Caco-2 (cell line): ENCODE measurements around the gene COA8. TPM values are rescaled to one million over a fixed set of nuclear protein-coding genes. Genes with fewer than 3 reads are reported as not detected.

ENCODE experiments used
- BruUV-seq: library from RNA; stranded (reverse); fragments of 400-500 nt; replicated peaks from 2 replicates; lab custom pipeline; 2021; lab: Mats Ljungman, UMichigan
- CTCF ChIA-PET: fragments of 300-600 bp; sonication (Branson Sonifier 250); formaldehyde crosslinking; loops from one replicate; lab custom pipeline; 2022; ENCODE audit warnings: antibody characterized with exemption; lab: Charles Lee
- POLR2A ChIA-PET: fragments of 300-600 bp; sonication (Branson Sonifier 250); formaldehyde crosslinking; loops from one replicate; lab custom pipeline; 2022; ENCODE audit warnings: antibody characterized with exemption; lab: Charles Lee
- DNase-seq, 2 experiments: peaks; one replicate each; pipeline versions ENCODE4 v3.0.0 to v3.0.0-alpha.2; 2020 to 2022
- H3K27me3 ChIP-seq: replicated peaks from 2 replicates; pipeline ENCODE4 v1.6.0; 2011; ENCODE audit warnings: low read length; ENCODE audit not compliant: control insufficient read depth, insufficient read depth
- H3K36me3 ChIP-seq: 2 replicates; pipeline ENCODE4 v1.5.1; 2011; ENCODE audit warnings: low read length; ENCODE audit not compliant: control insufficient read depth, insufficient read depth
- H3K4me1 ChIP-seq: fragments of 250-450 bp; sonication (Bioruptor Pico); 2 replicates; pipeline ENCODE4 v1.5.1; 2020; ENCODE audit warnings: mild to moderate bottlenecking
- H3K4me3 ChIP-seq: 2 replicates; pipeline ENCODE4 v1.5.1; 2011; ENCODE audit warnings: low read depth, mild to moderate bottlenecking, control low read depth, low read length
- H3K9me3 ChIP-seq: fragments of 250-450 bp; sonication (Bioruptor Pico); 2 replicates; pipeline ENCODE4 v1.5.1; 2020; ENCODE audit warnings: mild to moderate bottlenecking, moderate library complexity
- H3K27ac Mint-ChIP-seq: one replicate; pipeline ENCODE4 v1.8.0; 2022; ENCODE audit warnings: mixed read lengths; ENCODE audit not compliant: unreplicated experiment
- H3K27me3 Mint-ChIP-seq: one replicate; pipeline ENCODE4 v1.8.0; 2022; ENCODE audit warnings: mixed read lengths; ENCODE audit not compliant: insufficient read depth, unreplicated experiment
- H3K36me3 Mint-ChIP-seq: one replicate; pipeline ENCODE4 v1.8.0; 2022; ENCODE audit warnings: mild to moderate bottlenecking, mixed read lengths; ENCODE audit not compliant: insufficient read depth, unreplicated experiment
- H3K4me1 Mint-ChIP-seq: one replicate; pipeline ENCODE4 v1.8.0; 2022; ENCODE audit warnings: low read depth, mixed read lengths; ENCODE audit not compliant: unreplicated experiment
- H3K4me3 Mint-ChIP-seq: one replicate; pipeline ENCODE4 v1.8.0; 2022; ENCODE audit warnings: mild to moderate bottlenecking, moderate library complexity, mixed read lengths; ENCODE audit not compliant: unreplicated experiment
- H3K9me3 Mint-ChIP-seq: one replicate; pipeline ENCODE4 v1.8.0; 2022; ENCODE audit warnings: mixed read lengths; ENCODE audit not compliant: unreplicated experiment
- intact Hi-C: fragments of 100-400 bp; cut with micrococcal nuclease; formaldehyde crosslinking; loops from one replicate; pipeline ENCODE4 v1.10.0; 2022; ENCODE audit not compliant: unreplicated experiment
- total RNA-seq: library from RNA; stranded (reverse); gene quantifications from 2 replicates; pipeline ENCODE4 v1.2.3, GENCODE V29; 2022
- TF ChIP-seq, protein P1 (sequence below), 2 experiments: fragments of 200-600 bp in 1 of 2; IDR thresholded peaks; 1 replicate in 1 of 2; 2 replicates in 1 of 2; pipeline versions ENCODE4 v1.5.1 to v1.8.0; 2011 to 2022; ENCODE audit warnings: antibody characterized with exemption in 1 of 2, control low read depth in 1 of 2, inconsistent platforms in 1 of 2, low read depth in 1 of 2, low read length in 1 of 2, mild to moderate bottlenecking in 1 of 2, moderate library complexity in 1 of 2; ENCODE audit not compliant: insufficient read depth in 1 of 2, severe bottlenecking in 1 of 2, unreplicated experiment in 1 of 2

COA8 gene
- total RNA-seq, 1 experiment from 2014 or later, result 50.7 TPM

DNA sequence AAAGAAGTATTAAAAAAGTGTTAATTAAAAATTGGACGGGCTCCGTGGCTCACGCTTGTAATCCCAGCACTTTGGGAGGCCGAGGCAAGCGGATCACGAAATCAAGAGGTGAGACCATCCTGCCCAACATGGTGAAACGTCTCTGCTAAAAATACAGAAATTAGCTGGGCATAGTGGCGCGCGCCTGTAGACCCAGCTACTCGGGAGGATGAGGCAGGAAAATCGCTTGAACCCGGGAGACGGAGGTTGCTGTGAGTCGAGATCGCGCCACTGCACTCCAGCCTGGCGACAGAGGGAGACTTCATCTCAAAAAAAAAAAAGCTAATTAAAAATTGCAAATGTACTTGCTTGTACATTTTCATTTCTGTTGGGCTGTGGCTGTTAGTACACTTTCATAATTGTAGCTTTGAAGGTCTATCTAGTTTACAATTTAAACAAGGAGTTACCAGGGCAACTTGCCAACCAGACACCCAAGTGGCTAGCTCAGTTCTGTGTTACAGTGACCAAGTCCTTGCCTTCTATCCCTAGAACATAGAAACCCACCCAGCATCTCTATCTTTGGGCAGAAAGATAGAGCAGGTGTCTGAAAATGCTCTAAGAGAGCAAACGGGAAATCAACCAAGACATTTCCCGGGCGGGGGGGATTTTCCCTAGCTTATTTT lies 1.2 kb downstream of the COA8 start:
- no peaks in the 10 kb centered on the region for H3K27me3 ChIP-seq
- Mint-ChIP-seq H3K4me3 (peak overlapping the region; percentile 99), H3K27me3 (no peaks in the 10 kb centered on the region), H3K36me3 (peaks cover 35% of the 10 kb centered on the region), H3K4me1 (no peaks in the 10 kb centered on the region), H3K27ac (peak overlapping the region; percentile 87), H3K9me3 (no peaks in the 10 kb centered on the region)
- ChIA-PET POLR2A (interaction anchor here (0.6 to 0.7 kb wide), 2 partner anchors 40 to 151 kb away, joined by 3 to 10 read pairs; partner anchors contain the start of gene XRCC3), CTCF (interaction anchor here (0.5 to 0.7 kb wide), 2 partner anchors 41 to 54 kb away, joined by 3 to 4 read pairs; partner anchors contain the start of gene CKB)
- 0 out of 2 replicates have a peak, but pooled peaks cover 1% of the 10 kb centered on the region for H3K36me3 ChIP-seq
- DNase-seq, result no peak
- H3K4me3 ChIP-seq, result peak overlapping the region; percentile 96
- TF ChIP-seq, protein P1, sequence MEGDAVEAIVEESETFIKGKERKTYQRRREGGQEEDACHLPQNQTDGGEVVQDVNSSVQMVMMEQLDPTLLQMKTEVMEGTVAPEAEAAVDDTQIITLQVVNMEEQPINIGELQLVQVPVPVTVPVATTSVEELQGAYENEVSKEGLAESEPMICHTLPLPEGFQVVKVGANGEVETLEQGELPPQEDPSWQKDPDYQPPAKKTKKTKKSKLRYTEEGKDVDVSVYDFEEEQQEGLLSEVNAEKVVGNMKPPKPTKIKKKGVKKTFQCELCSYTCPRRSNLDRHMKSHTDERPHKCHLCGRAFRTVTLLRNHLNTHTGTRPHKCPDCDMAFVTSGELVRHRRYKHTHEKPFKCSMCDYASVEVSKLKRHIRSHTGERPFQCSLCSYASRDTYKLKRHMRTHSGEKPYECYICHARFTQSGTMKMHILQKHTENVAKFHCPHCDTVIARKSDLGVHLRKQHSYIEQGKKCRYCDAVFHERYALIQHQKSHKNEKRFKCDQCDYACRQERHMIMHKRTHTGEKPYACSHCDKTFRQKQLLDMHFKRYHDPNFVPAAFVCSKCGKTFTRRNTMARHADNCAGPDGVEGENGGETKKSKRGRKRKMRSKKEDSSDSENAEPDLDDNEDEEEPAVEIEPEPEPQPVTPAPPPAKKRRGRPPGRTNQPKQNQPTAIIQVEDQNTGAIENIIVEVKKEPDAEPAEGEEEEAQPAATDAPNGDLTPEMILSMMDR (IDR thresholded peaks at IDR 0.05; ENCODE audit: insufficient read depth in 1 of 2, low read depth in 1 of 2, low read length in 1 of 2, severe bottlenecking in 1 of 2, unreplicated experiment in 1 of 2), result no peak
- intact Hi-C loops, result loop anchor here (10.0 kb wide), 1 partner anchor 61 kb away; the partner anchor contains the start of gene KLC1
- H3K4me1 ChIP-seq, result peaks cover 4% of the 10 kb centered on the region; the same call in 1 of the 2 replicates
- no TSS peak for BruUV-seq
- H3K9me3 ChIP-seq, result no peaks in the 10 kb centered on the region

DNA sequence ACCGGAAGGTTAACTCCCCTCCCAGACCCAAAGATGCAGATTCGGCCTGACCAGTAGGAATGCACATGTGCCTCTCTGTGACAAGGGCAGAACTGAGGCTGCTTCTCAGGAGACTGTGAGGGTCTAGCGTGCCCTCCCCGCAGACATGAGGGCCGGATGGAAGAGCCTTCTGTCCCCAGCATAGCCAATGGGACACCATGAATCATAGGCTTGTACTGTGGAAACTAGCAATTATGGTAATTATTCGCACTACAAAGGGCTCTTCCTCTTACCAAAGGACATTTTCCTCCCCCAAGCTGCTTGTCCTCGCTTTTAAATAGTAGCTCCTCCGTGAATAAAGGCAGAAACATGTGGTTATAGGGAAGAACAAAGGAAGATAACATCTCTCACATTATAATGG lies 6.2 kb downstream of the COA8 start:
- Mint-ChIP-seq H3K9me3 (no peaks in the 10 kb centered on the region), H3K4me1 (no peaks in the 10 kb centered on the region), H3K4me3 (no peak overlapping the region), H3K27ac (no peak overlapping the region), H3K36me3 (peaks cover 16% of the 10 kb centered on the region), H3K27me3 (no peaks in the 10 kb centered on the region)
- no TSS peak for BruUV-seq
- H3K36me3 ChIP-seq, result no peaks in the 10 kb centered on the region
- no peak for DNase-seq
- no peaks in the 10 kb centered on the region for H3K4me1 ChIP-seq
- intact Hi-C loops, result loop anchor here (10.0 kb wide), 1 partner anchor 56 kb away; the partner anchor contains the start of gene KLC1
- POLR2A ChIA-PET, result no interaction called here
- CTCF ChIA-PET, result no interaction called here
- TF ChIP-seq, protein P1 (IDR thresholded peaks at IDR 0.05; ENCODE audit: insufficient read depth in 1 of 2, low read depth in 1 of 2, low read length in 1 of 2, severe bottlenecking in 1 of 2, unreplicated experiment in 1 of 2), result no peak
- H3K9me3 ChIP-seq, result no peaks in the 10 kb centered on the region
- H3K4me3 ChIP-seq, result no peak overlapping the region
- no peaks in the 10 kb centered on the region for H3K27me3 ChIP-seq

DNA sequence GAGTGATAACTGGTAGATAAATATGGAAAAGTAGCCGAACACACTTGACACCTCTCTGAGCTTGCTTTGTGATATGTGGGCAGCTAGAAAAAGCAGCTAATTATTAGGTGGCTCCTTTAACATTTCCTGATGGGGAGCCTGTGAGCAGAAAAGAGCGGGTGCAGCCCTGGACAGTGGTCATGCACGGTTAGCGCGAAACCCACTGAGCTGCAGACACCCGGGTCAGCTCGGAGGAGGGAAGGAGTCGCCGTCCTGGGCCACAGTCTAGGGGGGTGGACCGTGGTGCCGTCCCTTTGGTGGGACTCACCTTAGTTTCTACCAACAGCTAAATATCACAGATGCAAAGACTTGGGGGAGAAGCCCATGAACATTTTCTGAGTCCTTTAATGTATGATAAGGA lies 6.6 kb downstream of the COA8 start:
- Mint-ChIP-seq H3K36me3 (peaks cover 21% of the 10 kb centered on the region), H3K27ac (no peak overlapping the region), H3K9me3 (no peaks in the 10 kb centered on the region), H3K4me3 (no peak overlapping the region), H3K27me3 (no peaks in the 10 kb centered on the region), H3K4me1 (no peaks in the 10 kb centered on the region)
- DNase-seq, result no peak
- TF ChIP-seq, protein P1 (IDR thresholded peaks at IDR 0.05; ENCODE audit: insufficient read depth in 1 of 2, low read depth in 1 of 2, low read length in 1 of 2, severe bottlenecking in 1 of 2, unreplicated experiment in 1 of 2), result no peak
- H3K4me3 ChIP-seq, result no peak overlapping the region
- H3K4me1 ChIP-seq, result no peaks in the 10 kb centered on the region
- no TSS peak for BruUV-seq
- ChIA-PET CTCF (no interaction called here), POLR2A (no interaction called here)
- H3K36me3 ChIP-seq, result 0 out of 2 replicates have a peak, but pooled peaks cover 2% of the 10 kb centered on the region
- H3K27me3 ChIP-seq, result no peaks in the 10 kb centered on the region
- H3K9me3 ChIP-seq, result no peaks in the 10 kb centered on the region
- intact Hi-C loops, result loop anchor here (10.0 kb wide), 1 partner anchor 55 kb away; the partner anchor contains the start of gene KLC1
